ENCODE results near the gene COQ5.
"Not testable (repeated sequence)": the region's sequence is repeated elsewhere in the genome, so short reads cannot be mapped to it uniquely, and the experiment has no call there.

The COQ5 gene

GRCh38 chr12:120537856-120538220 lies 8.9 kb upstream of the COQ5 start:
- ATAC-seq (ENCODE audit: low read depth) (no peak), DNase-seq (ENCODE audit: low spot score in 2 of 2) (no peak)
- Mint-ChIP-seq H3K9me3 (no peaks in the 10 kb centered on the region), H3K4me3 (peak overlapping the region; percentile 86), H3K27me3 (no peaks in the 10 kb centered on the region), H3K36me3 (peaks cover 2% of the 10 kb centered on the region), H3K27ac (peak overlapping the region; percentile 62), H3K4me1 (peaks cover 38% of the 10 kb centered on the region)

GRCh38 chr12:120536064-120536791 lies 7.3 kb upstream of the COQ5 start:
- Mint-ChIP-seq H3K4me3 (peak overlapping the region; percentile 86), H3K27ac (peak overlapping the region; percentile 77), H3K36me3 (no peaks in the 10 kb centered on the region), H3K27me3 (no peaks in the 10 kb centered on the region), H3K9me3 (no peaks in the 10 kb centered on the region), H3K4me1 (peaks cover 36% of the 10 kb centered on the region)
- DNase-seq (ENCODE audit: low spot score in 2 of 2) (no peak), ATAC-seq (ENCODE audit: low read depth) (no peak)

GRCh38 chr12:120534703-120535655 lies 6.0 kb upstream of the COQ5 start:
- peaks cover 33% of the 10 kb centered on the region for H3K4me1 Mint-ChIP-seq

GRCh38 chr12:120534203-120534702 lies 5.3 kb upstream of the COQ5 start, which contains the start of gene RNF10:
Gene RNF10 (plus strand): TSS chr12:120534356. CDS start chr12:120534812, 456 bp downstream.
- peak; percentile 79 for ATAC-seq (ENCODE audit: low read depth)
- DNase-seq (ENCODE audit: low spot score in 2 of 2) = peak; percentile 76 to 81
- peaks cover 34% of the 10 kb centered on the region for H3K4me1 Mint-ChIP-seq
- peak within 1 kb of the TSS; percentile 97 for H3K4me3 Mint-ChIP-seq
- H3K27ac Mint-ChIP-seq = peak within 1 kb of the TSS; percentile 92
- H3K36me3 Mint-ChIP-seq = no peaks in the 10 kb centered on the region
- no peaks in the 10 kb centered on the region for H3K9me3 Mint-ChIP-seq
- no peaks in the 10 kb centered on the region for H3K27me3 Mint-ChIP-seq

More at GRCh38 chr12:120534703-120535655, 6.0 kb upstream of the COQ5 start:
- ATAC-seq (ENCODE audit: low read depth) = peak; percentile 67
- peak; percentile 41 to 75 for DNase-seq (ENCODE audit: low spot score in 2 of 2)
- Mint-ChIP-seq H3K36me3 (no peaks in the 10 kb centered on the region), H3K27me3 (no peaks in the 10 kb centered on the region), H3K9me3 (no peaks in the 10 kb centered on the region), H3K4me3 (peak overlapping the region; percentile 97), H3K27ac (peak overlapping the region; percentile 92)

- H3K4me1 Mint-ChIP-seq = peaks cover 26% of the 10 kb centered on the region
- H3K27ac Mint-ChIP-seq = no peak overlapping the region
- DNase-seq (ENCODE audit: low spot score in 2 of 2) (no peak), ATAC-seq (ENCODE audit: low read depth) (no peak)
- H3K36me3 Mint-ChIP-seq = no peaks in the 10 kb centered on the region
- H3K9me3 Mint-ChIP-seq = no peaks in the 10 kb centered on the region
- H3K27me3 Mint-ChIP-seq = no peaks in the 10 kb centered on the region
- no peak overlapping the region for H3K4me3 Mint-ChIP-seq
Observed at GRCh38 chr12:120532701-120533238, 3.8 kb upstream of the COQ5 start.

- H3K9me3 Mint-ChIP-seq; DNase-seq (ENCODE audit: low spot score in 2 of 2); ATAC-seq (ENCODE audit: low read depth); H3K27ac Mint-ChIP-seq; H3K27me3 Mint-ChIP-seq; H3K36me3 Mint-ChIP-seq: not testable (repeated sequence)
- Mint-ChIP-seq H3K4me3 (peak overlapping the region; percentile 100), H3K4me1 (peaks cover 17% of the 10 kb centered on the region)
Observed at GRCh38 chr12:120530418-120530761, 1.4 kb upstream of the COQ5 start.

- H3K9me3 Mint-ChIP-seq = no peaks in the 10 kb centered on the region
- H3K4me1 Mint-ChIP-seq = peaks cover 17% of the 10 kb centered on the region
- peak overlapping the region; percentile 100 for H3K4me3 Mint-ChIP-seq
- no peaks in the 10 kb centered on the region for H3K36me3 Mint-ChIP-seq
- no peaks in the 10 kb centered on the region for H3K27me3 Mint-ChIP-seq
- peak overlapping the region; percentile 98 for H3K27ac Mint-ChIP-seq
- ATAC-seq (ENCODE audit: low read depth) = no peak
- DNase-seq (ENCODE audit: low spot score in 2 of 2) = no peak
Observed at GRCh38 chr12:120529641-120530417, 871 bp upstream of the COQ5 start.

- Mint-ChIP-seq H3K4me1 (peaks cover 3% of the 10 kb centered on the region), H3K9me3 (no peaks in the 10 kb centered on the region), H3K27ac (no peak overlapping the region), H3K27me3 (no peaks in the 10 kb centered on the region), H3K4me3 (no peak overlapping the region), H3K36me3 (peaks cover 1% of the 10 kb centered on the region)
- DNase-seq (ENCODE audit: low spot score in 2 of 2) = no peak
- no peak for ATAC-seq (ENCODE audit: low read depth)
Observed at GRCh38 chr12:120522568-120522967, 6.4 kb downstream of the COQ5 start.

GRCh38 chr12:120519324-120519723 lies 9.6 kb downstream of the COQ5 start:
- H3K27me3 Mint-ChIP-seq = not testable (repeated sequence)

GRCh38 chr12:120515496-120515895 lies 13.5 kb downstream of the COQ5 start:
- Mint-ChIP-seq H3K4me3 (no peak overlapping the region), H3K27me3 (no peaks in the 10 kb centered on the region), H3K9me3 (no peaks in the 10 kb centered on the region), H3K27ac (no peak overlapping the region), H3K36me3 (peaks cover 15% of the 10 kb centered on the region), H3K4me1 (no peaks in the 10 kb centered on the region)
- DNase-seq (ENCODE audit: low spot score in 2 of 2) (no peak), ATAC-seq (ENCODE audit: low read depth) (no peak)

More at GRCh38 chr12:120519324-120519723, 9.6 kb downstream of the COQ5 start:
- H3K27ac Mint-ChIP-seq; H3K4me3 Mint-ChIP-seq; H3K9me3 Mint-ChIP-seq; H3K4me1 Mint-ChIP-seq; DNase-seq (ENCODE audit: low spot score in 2 of 2); ATAC-seq (ENCODE audit: low read depth); H3K36me3 Mint-ChIP-seq: not testable (repeated sequence)

- no peaks in the 10 kb centered on the region for H3K4me1 Mint-ChIP-seq
- no peak overlapping the region for H3K4me3 Mint-ChIP-seq
- peaks cover 20% of the 10 kb centered on the region for H3K36me3 Mint-ChIP-seq
Observed at GRCh38 chr12:120514002-120514401, 15.0 kb downstream of the COQ5 start.

GRCh38 chr12:120508537-120508936 lies 20.4 kb downstream of the COQ5 start:
- Mint-ChIP-seq H3K4me3 (no peak overlapping the region), H3K27ac (no peak overlapping the region), H3K4me1 (no peaks in the 10 kb centered on the region), H3K27me3 (no peaks in the 10 kb centered on the region), H3K9me3 (no peaks in the 10 kb centered on the region), H3K36me3 (peaks cover 25% of the 10 kb centered on the region)
- ATAC-seq (ENCODE audit: low read depth) (no peak), DNase-seq (ENCODE audit: low spot score in 2 of 2) (no peak)

More at GRCh38 chr12:120514002-120514401, 15.0 kb downstream of the COQ5 start:
- Mint-ChIP-seq H3K9me3 (no peaks in the 10 kb centered on the region), H3K27ac (no peak overlapping the region), H3K27me3 (no peaks in the 10 kb centered on the region)
- DNase-seq (ENCODE audit: low spot score in 2 of 2) (no peak), ATAC-seq (ENCODE audit: low read depth) (no peak)

GRCh38 chr12:120504587-120504986 lies 24.4 kb downstream of the COQ5 start:
- no peak overlapping the region for H3K27ac Mint-ChIP-seq

More at GRCh38 chr12:120504587-120504986, 24.4 kb downstream of the COQ5 start:
- Mint-ChIP-seq H3K9me3 (no peaks in the 10 kb centered on the region), H3K36me3 (peaks cover 22% of the 10 kb centered on the region), H3K4me3 (no peak overlapping the region), H3K27me3 (no peaks in the 10 kb centered on the region), H3K4me1 (no peaks in the 10 kb centered on the region)
- DNase-seq (ENCODE audit: low spot score in 2 of 2) (no peak), ATAC-seq (ENCODE audit: low read depth) (no peak)

Measured in memory B cell (primary cell).